Inflammatory macrophage (primary cell): ENCODE measurements around the gene SF3A1.
A peak's percentile ranks its signal among the peaks of the same experiment; 100 is the strongest.

ENCODE experiments used
- DNase-seq, 2 donors: peaks; one replicate each; pipeline ENCODE4 v3.0.0-alpha.2; 2020 to 2022

Gene SF3A1

GRCh38 chr22:30287648-30288418 lies 68.9 kb downstream of the SF3A1 start:
- DNase-seq, result peak; percentile 84 to 85

- DNase-seq, result peak; percentile 57 to 64
Observed at GRCh38 chr22:30286813-30287647, 69.7 kb downstream of the SF3A1 start.

DNA sequence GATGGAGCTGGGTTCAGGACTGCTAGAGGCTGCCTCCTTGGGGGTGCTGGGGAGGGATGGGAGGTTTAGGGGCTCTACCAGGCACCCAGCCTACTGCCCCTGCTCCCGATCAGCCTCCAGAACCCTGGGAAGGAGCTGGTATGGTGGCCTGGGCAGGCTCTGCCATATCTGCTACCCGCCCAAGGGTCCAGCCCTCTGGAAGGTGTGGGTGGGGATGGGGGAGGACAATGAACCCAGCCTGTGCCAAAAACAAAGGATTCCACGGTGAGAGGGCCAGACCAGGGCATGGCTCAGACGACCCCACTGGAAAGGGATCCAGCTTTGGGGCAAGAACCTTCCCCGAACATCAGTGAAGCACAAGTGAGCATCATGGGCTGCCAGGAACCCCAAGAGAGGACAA lies 70.4 kb downstream of the SF3A1 start:
- DNase-seq, result no peak

DNA sequence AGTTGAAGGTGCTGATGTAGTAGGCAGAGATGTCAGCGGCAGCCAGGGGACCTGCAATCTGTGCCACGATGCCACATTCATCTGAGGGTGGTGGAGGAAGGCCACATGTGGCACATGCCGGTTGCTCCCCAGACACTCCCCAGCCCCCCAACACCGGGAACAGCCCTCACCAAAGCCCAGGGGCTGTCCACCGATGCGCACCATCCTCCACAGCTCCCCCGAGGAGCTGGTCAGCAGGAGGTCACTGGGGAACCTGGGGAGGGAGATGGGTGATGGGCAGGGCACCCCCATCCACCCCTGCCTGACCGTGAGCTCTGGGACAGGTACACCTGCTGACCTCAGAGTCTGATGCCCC lies 70.9 kb downstream of the SF3A1 start:
- no peak for DNase-seq

- no peak for DNase-seq
Observed at GRCh38 chr22:30285176-30285845, 71.4 kb downstream of the SF3A1 start.

DNA sequence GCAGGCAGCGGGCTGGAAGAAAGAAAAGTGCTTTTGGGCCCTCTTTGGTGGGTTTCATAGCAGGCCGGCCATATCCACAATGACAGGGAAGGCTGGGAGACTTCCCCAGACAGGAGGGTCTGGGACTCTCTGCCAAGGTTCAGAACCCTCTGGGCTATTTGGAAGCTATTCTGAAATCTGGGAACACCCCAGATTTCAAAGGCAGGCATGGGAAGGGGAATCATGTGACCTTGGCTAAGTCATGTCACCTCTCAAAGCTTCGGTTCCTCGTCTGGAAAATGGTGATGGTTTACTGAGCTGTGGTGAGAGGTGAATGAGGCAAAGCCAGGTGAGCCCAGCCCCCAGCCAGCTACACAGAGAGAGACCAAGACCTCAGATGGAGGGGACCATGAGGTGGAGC lies 72.0 kb downstream of the SF3A1 start:
- no peak for DNase-seq

DNA sequence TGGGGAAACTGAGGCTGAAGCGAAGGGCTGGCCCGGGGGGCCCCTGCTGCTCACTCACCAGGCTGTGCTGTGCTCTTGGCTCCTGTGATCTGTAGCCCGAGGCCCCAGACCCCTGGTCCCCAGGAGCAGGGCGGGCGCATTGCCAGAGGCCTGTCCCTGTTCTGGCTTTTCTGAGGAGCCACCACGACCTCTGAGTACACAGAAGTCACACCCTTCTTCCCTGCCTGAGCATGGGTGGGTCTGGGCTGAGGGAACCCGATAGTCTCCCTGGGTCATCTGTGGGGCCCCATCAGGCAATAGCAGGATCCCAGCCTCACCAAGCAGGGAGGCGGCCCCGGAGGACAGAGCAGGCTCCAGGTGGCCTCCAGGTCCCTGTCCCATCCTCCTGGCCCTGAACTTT lies 72.5 kb downstream of the SF3A1 start:
- no peak for DNase-seq

GRCh38 chr22:30283342-30283741 lies 73.4 kb downstream of the SF3A1 start:
- no peak for DNase-seq

DNA sequence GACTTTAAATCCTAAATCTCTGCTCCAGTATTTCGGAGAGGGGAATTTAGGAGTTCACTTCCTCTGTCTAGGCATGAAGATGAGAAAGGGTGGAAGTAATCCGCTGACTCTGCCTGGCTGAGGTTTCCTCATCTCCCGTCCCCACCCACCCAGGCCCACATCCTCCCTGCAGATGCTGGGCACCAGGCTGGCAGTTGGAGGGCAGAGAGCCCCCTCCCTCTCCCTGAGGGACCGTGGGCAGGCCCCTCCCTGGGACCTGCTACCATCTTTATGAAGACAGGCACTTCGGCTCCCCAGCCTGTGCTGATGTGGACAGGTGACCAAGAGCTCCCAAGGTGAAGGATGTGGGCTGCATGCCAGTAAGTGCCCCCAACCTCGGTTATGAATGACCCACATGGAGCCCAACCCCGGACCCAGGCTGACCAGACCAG lies 74.1 kb downstream of the SF3A1 start:
- peak; percentile 55 to 67 for DNase-seq
